Measurements from ENCODE around the gene ANKRD35.

ANKRD35 gene

GRCh38 chr1:145912128-145912641, 26.5 kb upstream of the ANKRD35 start:
- DNase-seq (ENCODE audit: low spot score in 2 of 2), result no peak
- Mint-ChIP-seq H3K27me3 (no peaks in the 10 kb centered on the region), H3K9me3 (no peaks in the 10 kb centered on the region), H3K27ac (peak overlapping the region; percentile 75), H3K4me3 (no peak overlapping the region), H3K4me1 (peaks cover 24% of the 10 kb centered on the region), H3K36me3 (peaks cover 41% of the 10 kb centered on the region)
- peak; percentile 43 for ATAC-seq (ENCODE audit: low read depth)

- H3K36me3 Mint-ChIP-seq, result peaks cover 22% of the 10 kb centered on the region
- ATAC-seq (ENCODE audit: low read depth) (no peak), DNase-seq (ENCODE audit: low spot score in 2 of 2) (no peak)
- peaks cover 11% of the 10 kb centered on the region for H3K4me1 Mint-ChIP-seq
- H3K27me3 Mint-ChIP-seq, result no peaks in the 10 kb centered on the region
- no peaks in the 10 kb centered on the region for H3K9me3 Mint-ChIP-seq
- no peak overlapping the region for H3K4me3 Mint-ChIP-seq
- H3K27ac Mint-ChIP-seq, result no peak overlapping the region
These were observed 23.0 kb upstream of the ANKRD35 start for GRCh38 chr1:145908653-145909052.

- Mint-ChIP-seq H3K27me3 (no peaks in the 10 kb centered on the region), H3K4me1 (peaks cover 4% of the 10 kb centered on the region), H3K4me3 (no peak overlapping the region), H3K36me3 (peaks cover 14% of the 10 kb centered on the region), H3K27ac (no peak overlapping the region), H3K9me3 (no peaks in the 10 kb centered on the region)
- DNase-seq (ENCODE audit: low spot score in 2 of 2) (no peak), ATAC-seq (ENCODE audit: low read depth) (no peak)
These were observed 21.5 kb upstream of the ANKRD35 start for GRCh38 chr1:145906954-145907753.

- DNase-seq (ENCODE audit: low spot score in 2 of 2), result no peak
- Mint-ChIP-seq H3K27ac (no peak overlapping the region), H3K9me3 (no peaks in the 10 kb centered on the region), H3K4me1 (no peaks in the 10 kb centered on the region), H3K4me3 (no peak overlapping the region), H3K36me3 (peaks cover 10% of the 10 kb centered on the region), H3K27me3 (no peaks in the 10 kb centered on the region)
- no peak for ATAC-seq (ENCODE audit: low read depth)
These were observed 15.8 kb upstream of the ANKRD35 start for GRCh38 chr1:145901312-145902021.

- no peaks in the 10 kb centered on the region for H3K27me3 Mint-ChIP-seq
- peaks cover 9% of the 10 kb centered on the region for H3K36me3 Mint-ChIP-seq
- no peaks in the 10 kb centered on the region for H3K4me1 Mint-ChIP-seq
- DNase-seq (ENCODE audit: low spot score in 2 of 2) (no peak), ATAC-seq (ENCODE audit: low read depth) (no peak)
- no peak overlapping the region for H3K27ac Mint-ChIP-seq
- no peaks in the 10 kb centered on the region for H3K9me3 Mint-ChIP-seq
- H3K4me3 Mint-ChIP-seq, result no peak overlapping the region
These were observed 13.1 kb upstream of the ANKRD35 start for GRCh38 chr1:145898756-145899155.

- ATAC-seq (ENCODE audit: low read depth) (no peak), DNase-seq (ENCODE audit: low spot score in 2 of 2) (no peak)
- Mint-ChIP-seq H3K27ac (no peak overlapping the region), H3K4me1 (no peaks in the 10 kb centered on the region), H3K36me3 (peaks cover 9% of the 10 kb centered on the region), H3K4me3 (no peak overlapping the region), H3K9me3 (no peaks in the 10 kb centered on the region), H3K27me3 (no peaks in the 10 kb centered on the region)
These were observed 12.3 kb upstream of the ANKRD35 start for GRCh38 chr1:145897969-145898368.

GRCh38 chr1:145895471-145895870, 9.8 kb upstream of the ANKRD35 start:
- DNase-seq (ENCODE audit: low spot score in 2 of 2) (no peak), ATAC-seq (ENCODE audit: low read depth) (no peak)
- Mint-ChIP-seq H3K4me1 (no peaks in the 10 kb centered on the region), H3K4me3 (no peak overlapping the region), H3K27ac (no peak overlapping the region), H3K36me3 (peaks cover 5% of the 10 kb centered on the region), H3K9me3 (no peaks in the 10 kb centered on the region), H3K27me3 (no peaks in the 10 kb centered on the region)

- H3K27ac Mint-ChIP-seq, result no peak overlapping the region
- no peak for ATAC-seq (ENCODE audit: low read depth)
These were observed 7.8 kb upstream of the ANKRD35 start for GRCh38 chr1:145893306-145894055.

GRCh38 chr1:145892486-145893087, 6.9 kb upstream of the ANKRD35 start:
- Mint-ChIP-seq H3K4me1 (no peaks in the 10 kb centered on the region), H3K27me3 (no peaks in the 10 kb centered on the region), H3K36me3 (peaks cover 1% of the 10 kb centered on the region), H3K9me3 (no peaks in the 10 kb centered on the region), H3K4me3 (no peak overlapping the region), H3K27ac (no peak overlapping the region)
- no peak for DNase-seq (ENCODE audit: low spot score in 2 of 2)
- no peak for ATAC-seq (ENCODE audit: low read depth)

More at GRCh38 chr1:145893306-145894055, 7.8 kb upstream of the ANKRD35 start:
- H3K9me3 Mint-ChIP-seq, result no peaks in the 10 kb centered on the region
- no peaks in the 10 kb centered on the region for H3K27me3 Mint-ChIP-seq
- H3K4me1 Mint-ChIP-seq, result no peaks in the 10 kb centered on the region
- H3K4me3 Mint-ChIP-seq, result no peak overlapping the region
- peaks cover 5% of the 10 kb centered on the region for H3K36me3 Mint-ChIP-seq
- DNase-seq (ENCODE audit: low spot score in 2 of 2), result no peak

GRCh38 chr1:145891587-145892485, 6.2 kb upstream of the ANKRD35 start:
- no peaks in the 10 kb centered on the region for H3K9me3 Mint-ChIP-seq
- no peaks in the 10 kb centered on the region for H3K4me1 Mint-ChIP-seq
- ATAC-seq (ENCODE audit: low read depth) (peak; percentile 61), DNase-seq (ENCODE audit: low spot score in 2 of 2) (peak; percentile 40 to 43)
- no peak overlapping the region for H3K27ac Mint-ChIP-seq
- H3K4me3 Mint-ChIP-seq, result no peak overlapping the region
- H3K27me3 Mint-ChIP-seq, result no peaks in the 10 kb centered on the region
- H3K36me3 Mint-ChIP-seq, result no peaks in the 10 kb centered on the region

- no peak for ATAC-seq (ENCODE audit: low read depth)
- Mint-ChIP-seq H3K27me3 (no peaks in the 10 kb centered on the region), H3K27ac (no peak overlapping the region), H3K4me1 (no peaks in the 10 kb centered on the region), H3K9me3 (no peaks in the 10 kb centered on the region), H3K4me3 (no peak overlapping the region), H3K36me3 (no peaks in the 10 kb centered on the region)
- DNase-seq (ENCODE audit: low spot score in 2 of 2), result no peak
These were observed 5.5 kb upstream of the ANKRD35 start for GRCh38 chr1:145891143-145891542.

GRCh38 chr1:145889722-145890121, 4.1 kb upstream of the ANKRD35 start:
- Mint-ChIP-seq H3K9me3 (no peaks in the 10 kb centered on the region), H3K27me3 (peaks cover 5% of the 10 kb centered on the region), H3K4me1 (peaks cover 9% of the 10 kb centered on the region), H3K27ac (no peak overlapping the region), H3K36me3 (no peaks in the 10 kb centered on the region), H3K4me3 (no peak overlapping the region)
- DNase-seq (ENCODE audit: low spot score in 2 of 2), result no peak
- no peak for ATAC-seq (ENCODE audit: low read depth)

- no peaks in the 10 kb centered on the region for H3K36me3 Mint-ChIP-seq
- no peak overlapping the region for H3K27ac Mint-ChIP-seq
- ATAC-seq (ENCODE audit: low read depth) (no peak), DNase-seq (ENCODE audit: low spot score in 2 of 2) (no peak)
- no peaks in the 10 kb centered on the region for H3K9me3 Mint-ChIP-seq
- no peak overlapping the region for H3K4me3 Mint-ChIP-seq
- H3K27me3 Mint-ChIP-seq, result peaks cover 8% of the 10 kb centered on the region
- peaks cover 11% of the 10 kb centered on the region for H3K4me1 Mint-ChIP-seq
These were observed 2.0 kb upstream of the ANKRD35 start for GRCh38 chr1:145887631-145888030.
